K562 (cell line): ENCODE measurements around the gene NEMP2. TPM values are rescaled to one million over a fixed set of nuclear protein-coding genes. Genes with fewer than 3 reads are reported as not detected.

ENCODE experiments used
- BCL6 ChIP-seq: fragments of 250-450 bp; sonication (Bioruptor Pico); IDR thresholded peaks from 2 replicates; pipeline ENCODE4 v1.4.0; 2020
- CEBPB ChIP-seq: fragments of 450-650 bp; IDR thresholded peaks from 2 replicates; pipeline ENCODE4 v1.6.1; 2016; ENCODE audit warnings: missing genetic modification characterization, missing compliant biosample characterization
- RCOR1 ChIP-seq, 2 experiments: IDR thresholded peaks; 2 replicates each; pipeline ENCODE4 v1.6.1; 2012; ENCODE audit warnings: low read depth in 2 of 2, low read length in 2 of 2, borderline replicate concordance in 1 of 2, improper control_type of control experiment in 1 of 2
- TARDBP ChIP-seq: fragments of 450-650 bp; IDR thresholded peaks from 2 replicates; pipeline ENCODE4 v1.6.1; 2016
- WHSC1 ChIP-seq: IDR thresholded peaks from one replicate; pipeline ENCODE4 v1.6.1; 2012; ENCODE audit warnings: low read length, control low read depth, inconsistent platforms
- ZNF24 ChIP-seq: fragments of 450-650 bp; IDR thresholded peaks from 2 replicates; pipeline ENCODE4 v1.6.1; 2016
- ZNF507 ChIP-seq: conservative IDR thresholded peaks from 2 replicates; pipeline ENCODE4 v1.6.1; 2017; ENCODE audit warnings: missing genetic modification characterization, missing compliant biosample characterization
- polyA plus RNA-seq, 8 experiments: library from polyadenylated mRNA; depleted of rRNA in 4 of 8; stranded (reverse) in 5 of 8; unstranded in 3 of 8; fragments of >200 nt; fragmentation: Nextera tagmentation in 2 of 8; fragmentation: Illumina TruSeq in 1 of 8; extraction: Ambion mirVana in 2 of 8; extraction: Trizol in 1 of 8; gene quantifications; 2 replicates each; pipeline versions ENCODE4 v1.2.1 to v1.2.3, GENCODE V29; 2011 to 2014; ENCODE audit warnings: inconsistent platforms in 1 of 8, missing spikeins in 1 of 8
- total RNA-seq, 7 experiments: library from RNA; depleted of rRNA in 6 of 7; stranded (reverse); fragments of >200 nt in 6 of 7; fragmentation: Illumina TruSeq in 2 of 7; extraction: Trizol in 2 of 7; gene quantifications; 2 replicates each; pipeline versions ENCODE4 v1.2.1 to v1.2.3, GENCODE V29; 2011 to 2021; ENCODE audit warnings: low replicate concordance in 1 of 7
- TF ChIP-seq, protein P1 (sequence below): fragments of 450-650 bp; formaldehyde crosslinking; IDR thresholded peaks from 2 replicates; pipeline ENCODE4 v1.4.0; 2022; ENCODE audit warnings: mild to moderate bottlenecking, moderate library complexity
- TF ChIP-seq, protein P2 (sequence below), 2 experiments: fragments of 450-650 bp in 1 of 2; sonication (generic) in 1 of 2; formaldehyde crosslinking in 1 of 2; IDR thresholded peaks in 1 of 2; conservative IDR thresholded peaks in 1 of 2; 2 replicates each; pipeline versions ENCODE4 v1.6.1 to v1.8.1; 2016 to 2023; ENCODE audit warnings: mild to moderate bottlenecking in 2 of 2, moderate library complexity in 2 of 2, inconsistent platforms in 1 of 2, missing genetic modification reagents in 1 of 2
- TF ChIP-seq, protein P3 (sequence below): sonication (generic); formaldehyde crosslinking; IDR thresholded peaks from 2 replicates; pipeline ENCODE4 v1.8.1; 2023; ENCODE audit warnings: mild to moderate bottlenecking, missing genetic modification reagents, moderate library complexity

Gene NEMP2
- total and polyA plus RNA-seq, 9 of the 15 experiments (the other 6 are each of a cell fraction or from before 2014, with no cell fraction given): 0.32 to 3.0 (median 1.7) TPM

DNA sequence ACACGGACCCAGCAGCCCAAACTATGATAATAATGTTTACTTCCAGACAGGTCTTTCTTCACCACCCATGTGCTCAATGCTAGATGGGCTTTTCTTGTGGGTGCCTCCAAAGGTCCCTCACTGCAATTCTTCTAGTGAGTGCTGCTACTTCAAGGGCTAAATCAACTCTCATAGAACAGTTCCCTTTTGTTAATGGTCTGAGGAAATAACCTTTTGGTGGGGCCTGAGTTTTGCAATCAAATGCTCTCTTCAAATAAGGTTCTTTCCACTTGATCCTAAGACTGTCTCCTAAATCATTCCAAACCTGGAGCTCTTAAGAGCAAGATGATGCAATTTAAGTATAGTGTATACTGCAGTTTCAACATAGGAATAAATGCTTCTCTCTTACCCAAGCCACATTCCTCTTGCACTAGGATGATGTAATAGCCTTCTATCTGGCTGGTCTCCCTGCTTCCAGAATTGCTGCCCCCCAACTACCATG is 6.0 kb downstream of the NEMP2 start (continued):
- TF ChIP-seq RCOR1 (IDR thresholded peaks at IDR 0.05; ENCODE audit: borderline replicate concordance in 1 of 2, low read depth in 2 of 2, low read length in 2 of 2) (no peak), CEBPB (tag) (peak; percentile 89), ZNF24 (peak; percentile 62; the same call in 1 of the 2 replicates), BCL6 (CRISPR knock-in tag) (no peak), TARDBP (no peak), ZNF507 (tag) (no peak), WHSC1 (no peak)
- TF ChIP-seq, protein P1, sequence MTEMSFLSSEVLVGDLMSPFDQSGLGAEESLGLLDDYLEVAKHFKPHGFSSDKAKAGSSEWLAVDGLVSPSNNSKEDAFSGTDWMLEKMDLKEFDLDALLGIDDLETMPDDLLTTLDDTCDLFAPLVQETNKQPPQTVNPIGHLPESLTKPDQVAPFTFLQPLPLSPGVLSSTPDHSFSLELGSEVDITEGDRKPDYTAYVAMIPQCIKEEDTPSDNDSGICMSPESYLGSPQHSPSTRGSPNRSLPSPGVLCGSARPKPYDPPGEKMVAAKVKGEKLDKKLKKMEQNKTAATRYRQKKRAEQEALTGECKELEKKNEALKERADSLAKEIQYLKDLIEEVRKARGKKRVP (CRISPR knock-in tag): peak; percentile 43; the same call in 1 of the 2 replicates
- TF ChIP-seq, protein P2, sequence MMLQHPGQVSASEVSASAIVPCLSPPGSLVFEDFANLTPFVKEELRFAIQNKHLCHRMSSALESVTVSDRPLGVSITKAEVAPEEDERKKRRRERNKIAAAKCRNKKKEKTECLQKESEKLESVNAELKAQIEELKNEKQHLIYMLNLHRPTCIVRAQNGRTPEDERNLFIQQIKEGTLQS (IDR thresholded peaks at IDR 0.05): peak; percentile 87
- TF ChIP-seq, protein P2 (CRISPR knock-in tag; conservative IDR thresholded peaks at IDR 0.05): no peak
- TF ChIP-seq, protein P3, sequence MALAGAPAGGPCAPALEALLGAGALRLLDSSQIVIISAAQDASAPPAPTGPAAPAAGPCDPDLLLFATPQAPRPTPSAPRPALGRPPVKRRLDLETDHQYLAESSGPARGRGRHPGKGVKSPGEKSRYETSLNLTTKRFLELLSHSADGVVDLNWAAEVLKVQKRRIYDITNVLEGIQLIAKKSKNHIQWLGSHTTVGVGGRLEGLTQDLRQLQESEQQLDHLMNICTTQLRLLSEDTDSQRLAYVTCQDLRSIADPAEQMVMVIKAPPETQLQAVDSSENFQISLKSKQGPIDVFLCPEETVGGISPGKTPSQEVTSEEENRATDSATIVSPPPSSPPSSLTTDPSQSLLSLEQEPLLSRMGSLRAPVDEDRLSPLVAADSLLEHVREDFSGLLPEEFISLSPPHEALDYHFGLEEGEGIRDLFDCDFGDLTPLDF (CRISPR knock-in tag): no peak
